Fibroblast of gingiva (primary cell): Measurements from ENCODE around the gene ATG4A.
A peak's percentile ranks its signal among the peaks of the same experiment; 100 is the strongest.

Experiments used
- DNase-seq: peaks from one replicate; pipeline ENCODE4 v3.0.0-alpha.2; 2011; ENCODE audit warnings: low read depth

The ATG4A gene, protein sequence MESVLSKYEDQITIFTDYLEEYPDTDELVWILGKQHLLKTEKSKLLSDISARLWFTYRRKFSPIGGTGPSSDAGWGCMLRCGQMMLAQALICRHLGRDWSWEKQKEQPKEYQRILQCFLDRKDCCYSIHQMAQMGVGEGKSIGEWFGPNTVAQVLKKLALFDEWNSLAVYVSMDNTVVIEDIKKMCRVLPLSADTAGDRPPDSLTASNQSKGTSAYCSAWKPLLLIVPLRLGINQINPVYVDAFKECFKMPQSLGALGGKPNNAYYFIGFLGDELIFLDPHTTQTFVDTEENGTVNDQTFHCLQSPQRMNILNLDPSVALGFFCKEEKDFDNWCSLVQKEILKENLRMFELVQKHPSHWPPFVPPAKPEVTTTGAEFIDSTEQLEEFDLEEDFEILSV

DNA sequence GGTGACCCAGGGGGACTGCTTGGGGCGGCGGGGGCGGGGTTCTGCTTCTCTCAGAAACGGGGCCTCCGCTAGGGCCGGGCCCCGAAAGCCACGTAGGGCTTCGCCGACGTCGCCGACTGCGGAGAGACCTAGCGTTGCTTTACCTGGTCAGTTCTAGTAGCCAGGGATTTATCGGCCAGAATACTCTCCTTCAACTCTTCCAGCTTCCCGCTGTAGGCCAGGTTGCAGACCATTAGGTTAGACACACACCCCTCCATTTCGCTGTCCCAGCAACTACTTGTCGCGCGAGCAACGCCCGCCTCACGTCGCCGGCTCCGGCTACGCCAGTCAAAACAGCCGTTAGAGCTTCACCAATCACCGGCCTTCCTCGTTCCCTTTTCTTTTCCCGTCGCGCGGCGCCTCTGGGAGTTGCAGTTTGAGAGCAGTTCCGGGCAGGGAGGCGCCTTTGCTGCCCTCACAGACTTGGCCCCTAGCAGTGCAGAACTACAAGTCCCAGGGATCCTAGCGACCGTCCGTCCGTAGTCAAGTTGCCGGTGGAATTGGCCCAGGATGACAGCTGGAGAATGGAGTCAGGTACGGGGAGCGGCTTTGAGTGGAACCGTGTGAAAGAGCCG lies at the start of gene ATG4A, which contains the start of gene PSMD10:
TSS of gene ATG4A (plus strand) at position 515 of the 614 bp plus-strand sequence. CDS start at position 564, 49 bp downstream.
TSS of gene PSMD10 (minus strand) at position 279 of the 614 bp plus-strand sequence. CDS start at position 257, 22 bp downstream.
- DNase-seq = peak; percentile 93

DNA sequence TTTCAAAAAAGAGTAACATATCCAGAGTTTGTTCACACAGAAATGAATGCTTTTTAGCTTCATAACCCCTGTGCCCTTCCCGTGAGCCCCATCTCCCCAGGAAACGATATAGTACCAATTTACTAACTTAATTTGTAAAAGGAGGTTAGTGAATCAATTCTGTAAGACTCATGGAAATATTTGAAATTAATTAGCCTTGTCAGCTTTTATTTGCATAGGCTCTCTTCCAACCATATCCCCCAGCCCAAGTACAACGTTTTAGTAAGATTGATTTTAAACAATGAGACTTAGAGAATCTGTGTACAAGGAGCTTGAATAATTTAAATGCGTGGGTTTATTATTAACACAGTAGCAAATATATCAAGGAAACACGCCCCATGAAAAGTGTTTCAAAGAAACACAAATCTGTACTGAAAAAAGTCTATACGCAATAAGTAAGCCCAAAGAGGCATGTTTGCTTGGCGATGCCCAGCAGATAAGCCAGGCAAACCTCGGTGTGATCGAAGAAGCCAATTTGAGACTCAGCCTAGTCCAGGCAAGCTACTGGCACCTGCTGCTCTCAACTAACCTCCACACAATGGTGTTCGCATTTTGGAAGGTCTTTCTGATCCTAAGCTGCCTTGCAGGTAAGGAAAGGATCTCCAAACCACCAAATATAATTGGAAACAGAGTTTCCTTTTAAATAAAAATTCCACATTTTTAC lies 46.9 kb upstream of the ATG4A start, which contains the start of gene VSIG1:
TSS of gene VSIG1 (plus strand) at position 512 of the 703 bp plus-strand sequence. CDS start at position 578, 66 bp downstream.
- no peak for DNase-seq

DNA sequence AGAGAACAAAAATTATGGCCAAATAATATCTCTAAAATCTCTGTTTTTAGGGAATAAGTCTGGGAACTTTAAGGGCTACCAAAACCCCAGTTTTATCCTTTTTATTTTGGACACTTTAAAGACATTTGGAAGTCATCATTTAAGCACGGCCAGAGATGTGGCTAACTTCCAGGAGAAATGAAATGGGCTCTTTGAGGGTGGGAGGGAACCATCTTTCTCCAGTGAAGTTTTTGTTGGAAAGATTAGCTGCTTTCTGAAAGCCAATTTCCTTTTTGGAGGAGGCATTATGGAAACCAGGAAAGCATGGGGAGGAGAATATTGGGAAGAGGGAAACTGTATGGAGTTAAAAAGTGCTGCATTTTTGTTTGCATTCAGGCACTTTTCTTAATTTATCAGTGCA lies 41.9 kb upstream of the ATG4A start:
- DNase-seq = no peak

DNA sequence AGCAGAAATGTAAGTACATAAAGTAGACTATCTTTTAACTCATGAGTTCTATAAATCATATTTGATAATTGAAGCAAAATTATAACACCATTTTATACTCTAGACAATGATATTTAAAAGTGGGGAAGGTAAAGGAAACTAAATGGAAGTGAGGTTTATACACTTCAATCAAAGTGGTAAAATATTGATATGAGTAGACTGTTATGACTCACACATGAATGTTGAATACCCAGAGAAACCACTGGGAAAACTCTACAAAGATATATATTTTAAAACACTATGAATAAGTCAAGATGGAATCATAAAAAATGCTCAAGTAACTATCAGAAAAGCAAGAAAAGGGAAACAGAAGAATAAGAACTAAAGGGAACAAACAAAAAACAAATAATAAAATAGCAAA lies 38.4 kb upstream of the ATG4A start:
- no peak for DNase-seq

DNA sequence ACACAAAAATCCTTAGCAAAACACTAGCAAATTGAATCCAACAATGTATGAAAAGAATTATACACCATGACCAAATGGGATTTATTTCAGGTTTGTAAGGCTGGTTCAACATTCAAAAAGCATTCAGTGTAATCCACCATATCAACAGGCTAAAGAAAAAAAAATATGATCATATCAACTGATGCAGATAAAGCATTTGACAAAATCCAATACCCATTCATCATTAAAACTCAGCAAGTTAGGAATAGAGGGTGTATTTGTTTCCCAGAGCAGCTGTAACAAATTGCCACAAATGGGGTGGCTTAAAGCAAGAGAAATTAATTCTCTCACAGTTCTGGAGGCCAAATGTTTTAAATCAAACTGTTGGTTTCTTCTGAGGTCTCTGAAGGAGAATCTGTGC lies 36.0 kb upstream of the ATG4A start:
- DNase-seq = no peak

DNA sequence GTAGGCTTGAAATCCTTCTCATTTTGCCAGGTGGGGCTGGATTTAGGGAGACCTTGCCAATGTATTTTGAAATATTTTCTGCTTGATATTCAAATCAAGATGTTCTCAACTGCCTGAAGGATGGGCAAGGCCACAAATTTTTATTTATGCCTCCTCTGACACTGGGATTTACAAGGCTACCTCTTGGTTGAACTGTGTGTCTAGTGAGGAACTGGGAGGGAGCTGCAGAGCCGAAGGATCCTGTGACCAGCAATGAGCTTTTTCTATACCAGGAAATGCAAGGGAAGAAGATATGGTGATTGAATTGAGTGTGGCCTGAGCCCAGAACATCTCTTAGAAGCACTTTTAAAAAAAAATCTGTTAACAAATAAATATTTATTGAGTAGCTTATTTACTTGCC lies 31.8 kb upstream of the ATG4A start:
- no peak for DNase-seq

DNA sequence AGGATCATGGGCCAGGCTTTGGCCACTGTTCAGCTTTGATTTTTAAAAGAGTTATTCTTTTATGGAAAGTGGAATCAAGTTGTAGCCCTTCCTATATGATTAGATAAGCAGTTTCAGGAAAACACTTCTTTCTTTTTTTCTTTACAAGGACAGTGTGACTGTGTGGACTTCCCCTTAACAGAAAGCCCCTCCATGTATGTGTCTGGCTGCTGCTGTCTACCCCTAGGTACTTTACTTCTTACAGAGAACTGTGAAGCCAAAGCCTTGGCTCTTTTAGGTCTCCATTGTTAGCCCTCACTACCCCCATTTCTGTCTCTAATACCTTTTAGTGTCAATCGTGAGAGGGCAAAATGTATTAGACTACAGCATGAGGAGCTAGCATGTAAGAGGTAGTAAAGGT lies 27.6 kb upstream of the ATG4A start:
- no peak for DNase-seq

DNA sequence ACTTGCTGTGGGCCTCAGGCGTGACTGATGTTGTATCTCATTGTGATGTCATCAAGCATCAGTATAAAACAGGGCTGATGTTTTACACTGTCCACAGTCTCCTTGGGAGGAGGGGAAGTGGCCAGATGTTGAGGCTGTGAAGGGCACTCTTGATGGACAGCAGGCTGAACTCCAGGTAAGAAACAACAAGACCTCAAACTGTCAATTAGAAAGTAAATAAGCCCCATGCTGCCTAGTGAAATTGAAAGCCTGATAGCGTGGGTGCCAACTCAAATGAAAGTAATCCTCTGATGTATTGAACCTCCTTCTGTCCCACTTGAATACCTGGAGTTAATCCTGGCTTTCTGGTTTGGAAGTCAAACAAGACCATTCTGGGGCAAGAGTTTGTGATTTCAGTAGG lies 27.0 kb upstream of the ATG4A start:
- DNase-seq = no peak

DNA sequence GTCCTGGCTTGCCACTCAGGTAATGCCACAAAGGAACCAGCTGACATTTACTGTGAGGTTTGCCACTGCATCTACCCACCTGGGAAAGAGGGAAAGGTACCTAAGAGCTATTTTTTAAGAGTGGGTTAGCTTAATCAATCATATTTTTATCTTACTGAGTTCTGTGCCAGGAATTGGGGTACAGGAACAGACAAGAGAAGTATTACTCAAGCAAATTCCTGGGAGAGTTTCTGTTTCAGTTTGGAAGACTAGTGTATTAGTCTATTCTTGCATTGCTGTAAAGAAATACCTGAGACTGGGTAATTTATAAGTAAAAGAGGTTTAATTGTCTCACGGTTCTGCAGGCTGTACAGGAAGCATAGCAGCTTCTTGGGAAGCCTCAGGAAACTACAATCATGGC lies 23.5 kb upstream of the ATG4A start:
- no peak for DNase-seq

DNA sequence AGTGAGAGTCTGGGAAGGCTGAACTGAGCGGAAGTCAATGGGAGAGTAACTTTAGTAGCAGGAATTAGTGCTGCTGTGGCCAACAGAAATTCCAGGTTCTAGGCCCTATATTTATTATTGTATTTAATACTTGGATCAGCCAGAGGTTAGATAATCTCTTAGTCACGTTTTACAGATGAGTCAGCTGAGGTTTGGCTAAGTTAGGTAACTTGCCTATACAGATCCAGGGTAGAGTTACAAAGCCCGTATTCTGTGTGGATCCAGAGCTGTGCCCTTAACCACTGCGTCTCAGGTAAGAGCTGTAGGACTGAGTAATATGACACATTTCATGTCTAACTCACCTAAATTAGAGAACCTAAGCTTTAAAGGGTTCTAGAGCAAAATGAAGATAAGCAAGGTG lies 20.7 kb upstream of the ATG4A start:
- DNase-seq = peak; percentile 1

DNA sequence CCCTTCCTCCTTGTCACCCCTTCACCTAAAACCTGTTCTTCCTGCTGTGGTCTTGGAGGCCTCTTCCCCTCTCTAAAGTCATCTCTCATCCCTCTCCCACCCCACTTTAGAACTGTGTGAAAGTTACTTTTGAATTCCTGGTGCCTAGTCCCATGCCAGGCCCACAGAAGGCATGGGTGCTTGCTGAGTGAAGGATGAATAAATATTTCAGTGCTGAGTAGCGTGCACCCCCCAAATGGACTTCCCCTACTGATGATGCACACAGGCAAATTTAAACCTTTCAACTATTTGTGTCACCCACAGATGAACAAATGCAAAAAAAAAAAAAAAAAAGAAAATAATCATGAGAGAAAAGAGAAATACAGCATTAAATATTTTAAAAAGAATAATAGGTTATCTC lies 20.0 kb upstream of the ATG4A start:
- DNase-seq = no peak

DNA sequence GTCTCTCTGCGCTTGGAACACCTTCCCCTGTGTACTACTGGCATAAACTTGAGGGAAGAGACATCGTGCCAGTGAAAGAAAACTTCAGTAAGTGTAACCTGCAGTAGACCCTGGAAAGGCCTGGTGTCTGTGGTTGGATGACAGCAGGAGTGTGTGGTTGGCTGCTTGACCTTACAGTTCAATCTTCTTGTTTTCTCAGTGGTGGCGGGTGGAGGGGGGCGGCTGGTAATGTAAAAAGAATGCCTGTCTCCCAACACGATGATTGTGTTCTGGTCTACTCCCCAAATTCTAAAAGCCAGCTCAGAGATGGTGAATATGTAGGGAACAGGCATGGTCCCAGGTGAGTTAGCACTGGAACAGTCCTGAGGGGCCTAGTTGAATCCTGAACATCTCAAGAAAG lies 18.8 kb upstream of the ATG4A start:
- DNase-seq = no peak

DNA sequence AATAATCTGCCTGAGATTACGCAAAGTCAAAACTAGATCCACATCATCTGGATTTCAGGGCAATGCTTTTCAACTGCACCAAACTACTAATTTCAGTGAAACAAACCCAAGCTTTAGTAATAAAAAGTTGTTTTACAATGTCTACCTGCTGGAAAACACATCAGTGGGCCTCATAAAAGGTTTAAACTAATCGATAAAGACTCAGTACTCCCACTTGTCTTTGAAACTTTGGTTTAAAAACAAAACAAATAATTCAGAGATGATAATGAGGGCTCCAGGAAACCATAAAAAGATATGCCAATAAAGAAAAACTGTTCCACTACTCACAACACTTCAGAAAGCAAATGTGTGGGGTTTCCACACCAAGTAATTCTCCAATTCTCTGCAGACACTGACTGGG lies 10.5 kb upstream of the ATG4A start:
- no peak for DNase-seq

DNA sequence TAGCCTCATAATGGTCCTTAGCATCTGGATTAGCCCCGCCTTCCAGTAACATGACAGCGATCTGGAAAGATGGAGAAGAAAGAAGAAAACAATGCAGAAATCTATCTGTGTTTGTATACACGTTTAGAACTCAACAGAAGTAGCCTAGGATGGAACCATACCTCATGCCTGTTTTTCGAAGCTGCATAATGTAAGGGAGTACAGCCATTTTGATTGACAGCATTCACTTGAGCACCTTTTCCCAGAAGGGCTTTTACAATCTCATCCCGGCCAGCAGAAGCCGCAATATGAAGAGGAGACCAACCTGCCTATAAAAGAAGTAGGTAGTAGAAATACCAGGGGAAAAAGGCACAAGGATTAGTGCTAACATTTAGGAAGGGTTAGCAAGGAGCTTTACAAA lies 3.8 kb upstream of the ATG4A start:
- no peak for DNase-seq

DNA sequence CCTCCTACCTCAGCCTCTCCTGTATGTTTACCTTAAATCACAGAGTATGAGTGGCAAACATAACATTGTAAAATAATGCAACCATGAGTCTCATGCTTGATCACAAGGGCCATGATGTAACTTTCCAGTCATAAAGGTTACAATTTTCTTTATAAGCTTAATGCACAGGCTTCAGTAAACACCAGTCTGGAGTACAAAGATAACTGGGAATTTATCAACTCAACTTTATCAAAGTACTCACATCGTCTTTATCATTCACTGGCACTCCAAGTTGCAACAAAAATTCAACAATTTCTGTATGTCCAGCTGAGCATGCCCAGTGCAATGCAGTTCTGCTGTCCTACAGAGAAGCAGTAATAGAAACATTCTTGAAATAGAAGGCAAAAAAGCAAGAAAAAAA lies 3.1 kb upstream of the ATG4A start:
- no peak for DNase-seq

DNA sequence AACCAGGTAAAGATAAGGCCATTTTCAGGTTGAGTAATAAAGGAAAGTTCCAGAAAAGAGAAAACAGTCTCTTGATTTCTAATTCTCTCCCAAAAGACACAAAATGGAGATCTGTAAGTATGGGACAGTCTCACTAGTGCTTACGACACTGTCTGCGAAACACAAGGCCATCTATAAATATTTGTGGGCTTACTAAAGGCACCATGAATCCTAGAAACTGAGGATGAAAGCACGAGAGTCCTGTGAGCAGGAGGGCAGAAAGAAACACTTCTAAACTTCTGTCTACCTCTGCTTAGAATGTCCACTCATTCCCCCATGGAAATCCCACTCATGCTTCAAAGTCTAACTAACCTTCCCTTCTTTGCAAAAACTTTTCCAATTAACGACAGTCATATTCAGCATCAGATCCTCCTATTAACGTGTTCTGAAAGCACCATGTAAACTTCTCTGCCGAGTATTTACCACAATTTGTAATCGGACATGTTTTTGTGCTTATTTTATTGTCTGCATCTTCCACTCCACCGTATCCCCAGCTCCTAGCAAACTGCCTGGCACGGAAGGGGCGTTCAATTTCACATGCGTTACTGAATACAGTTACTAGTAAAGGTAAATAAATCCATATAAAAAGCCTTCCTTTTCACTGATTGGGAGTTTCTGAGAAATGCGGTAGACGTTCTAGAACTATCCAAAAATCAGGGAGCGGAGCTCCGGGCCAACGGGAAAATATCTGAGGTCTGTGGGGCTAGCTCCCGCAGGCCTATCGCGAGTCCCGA lies 901 bp upstream of the ATG4A start:
- peak; percentile 30 for DNase-seq

DNA sequence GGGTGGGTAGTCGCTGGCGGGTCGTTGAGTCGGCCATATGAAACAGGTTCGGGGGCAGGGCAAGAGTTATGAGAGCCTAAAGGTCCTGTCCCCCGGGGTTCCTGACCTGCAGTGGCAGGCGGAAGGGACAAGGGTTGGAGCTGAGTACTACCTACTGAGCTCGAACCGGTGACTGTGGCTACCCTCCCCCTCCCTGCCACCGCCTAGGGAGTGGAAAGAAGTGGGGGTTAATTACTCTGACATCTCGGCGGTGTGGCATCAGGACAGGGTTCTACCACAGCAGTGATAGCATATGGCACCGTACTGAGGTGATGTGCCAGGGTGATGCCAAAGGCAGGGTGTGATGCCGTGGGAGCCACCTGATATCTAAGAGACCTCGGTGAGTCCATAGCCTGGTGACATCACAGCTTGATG lies 307 bp downstream of the ATG4A start:
- DNase-seq = no peak

DNA sequence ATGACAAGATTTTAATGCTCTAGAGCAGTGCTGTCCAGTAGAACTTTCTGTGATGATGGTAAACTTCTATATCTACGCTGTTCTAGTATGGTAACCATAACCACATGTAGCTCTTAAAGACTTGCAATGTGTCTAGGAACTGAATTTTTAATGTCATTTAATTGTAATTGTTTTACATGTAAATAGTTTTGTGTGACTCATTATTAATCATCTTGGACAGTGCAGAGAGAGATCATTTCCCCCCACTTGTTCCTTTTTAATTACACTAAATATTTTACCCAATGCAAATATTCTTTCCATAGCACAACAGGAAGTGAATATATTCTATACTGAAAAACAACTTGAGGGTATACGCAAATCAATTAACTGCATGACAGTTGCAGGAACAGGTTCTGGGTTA lies 5.8 kb downstream of the ATG4A start:
- peak; percentile 1 for DNase-seq

DNA sequence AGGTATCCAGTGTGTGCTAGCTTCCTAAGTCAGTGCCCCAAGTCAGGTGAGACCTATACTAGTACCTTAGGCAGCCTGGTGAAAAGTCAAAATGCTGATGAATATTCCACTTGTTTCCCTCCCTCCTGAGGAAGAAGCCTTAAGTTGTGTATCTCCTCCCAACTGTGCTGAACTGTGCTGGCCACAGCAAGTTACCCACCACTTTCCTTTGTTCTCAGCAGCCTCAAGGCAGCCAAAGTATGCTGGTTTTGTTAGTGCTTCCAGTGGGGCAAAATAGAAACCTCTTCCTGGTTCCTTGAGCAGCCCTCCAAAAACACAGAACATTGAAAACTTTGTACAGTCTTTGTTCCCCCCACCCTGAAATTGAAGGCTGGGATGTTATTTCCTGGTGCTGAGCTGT lies 13.9 kb downstream of the ATG4A start:
- DNase-seq = no peak

DNA sequence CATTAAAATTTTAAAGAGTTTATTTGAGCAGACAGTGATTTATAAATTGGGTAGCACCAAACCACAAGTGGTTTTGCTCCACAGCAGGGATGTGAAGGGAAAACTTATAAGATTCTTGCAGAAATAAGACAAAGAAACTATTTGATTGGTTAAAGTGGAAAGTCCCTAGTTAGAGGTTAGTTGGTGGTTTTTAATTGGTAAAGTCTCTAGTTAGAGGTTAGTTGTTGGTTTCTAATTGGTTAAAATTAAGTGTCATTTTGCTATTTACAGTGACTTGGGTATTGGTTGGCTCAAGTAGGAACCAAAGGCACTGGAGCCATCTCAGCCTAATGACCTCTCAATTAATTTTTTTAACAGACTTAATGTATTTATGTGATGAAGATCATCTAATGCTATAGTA lies 23.0 kb downstream of the ATG4A start:
- no peak for DNase-seq

DNA sequence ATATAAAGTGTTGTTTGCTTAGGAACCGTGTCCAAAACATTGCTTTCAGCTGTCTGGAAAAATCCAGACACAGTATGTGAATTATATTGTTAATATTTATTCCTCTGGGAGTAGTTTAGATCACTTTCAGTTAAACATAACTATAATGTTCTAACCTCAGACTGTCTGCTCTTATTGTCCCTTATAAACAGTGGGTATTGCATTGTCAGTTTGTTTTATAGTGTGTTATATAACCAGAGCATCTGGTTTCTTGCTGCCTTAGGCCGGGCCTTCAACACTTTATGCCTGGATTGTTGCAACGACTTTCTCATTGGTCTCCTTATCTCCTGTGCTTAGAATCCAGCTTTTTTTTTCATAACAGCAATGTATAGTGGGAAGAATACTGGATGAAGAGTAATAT lies 26.4 kb downstream of the ATG4A start:
- no peak for DNase-seq

DNA sequence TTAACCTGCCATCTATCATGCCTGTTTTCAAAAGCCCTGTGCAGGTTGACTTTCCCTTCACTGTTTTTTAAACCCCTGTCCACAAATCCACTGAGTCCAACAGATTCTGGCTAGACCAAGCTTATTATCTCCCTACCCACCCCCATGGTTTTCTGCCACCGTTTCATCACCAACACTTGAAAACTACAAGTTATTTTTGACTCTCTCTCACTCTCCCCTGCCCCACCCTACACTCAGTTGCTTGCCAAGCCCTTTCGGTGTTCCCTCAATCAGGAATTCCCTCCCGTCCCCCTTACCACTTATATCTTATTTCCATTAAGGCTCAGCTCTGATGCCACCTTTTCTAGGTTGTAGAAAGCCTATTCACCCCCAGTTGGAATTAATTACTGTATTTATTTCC lies 29.7 kb downstream of the ATG4A start:
- no peak for DNase-seq
